Astrocyte of the hippocampus (primary cell): ENCODE measurements around the gene GRAMD4.

Source experiments
- DNase-seq: peaks from one replicate; pipeline ENCODE4 v3.0.0; 2011; ENCODE audit warnings: low read depth, low spot score

GRAMD4 gene

GRCh38 chr22:46583571-46583970 lies 36.6 kb upstream of the GRAMD4 start:
- DNase-seq = no peak

- DNase-seq = peak; percentile 86
Observed at GRCh38 chr22:46584081-46584921, 35.9 kb upstream of the GRAMD4 start.

- no peak for DNase-seq
Observed at GRCh38 chr22:46585340-46586122, 34.7 kb upstream of the GRAMD4 start.

GRCh38 chr22:46586123-46586519 lies 34.1 kb upstream of the GRAMD4 start:
- no peak for DNase-seq

- DNase-seq = no peak
Observed at GRCh38 chr22:46586531-46587011, 33.6 kb upstream of the GRAMD4 start.

- DNase-seq = no peak
Observed at GRCh38 chr22:46587061-46587460, 33.1 kb upstream of the GRAMD4 start.

- no peak for DNase-seq
Observed at GRCh38 chr22:46587492-46588278, 32.5 kb upstream of the GRAMD4 start.

GRCh38 chr22:46588279-46589140 lies 31.7 kb upstream of the GRAMD4 start:
- DNase-seq = no peak

GRCh38 chr22:46589141-46589748 lies 30.9 kb upstream of the GRAMD4 start:
- DNase-seq = no peak

GRCh38 chr22:46589871-46590271 lies 30.3 kb upstream of the GRAMD4 start:
- no peak for DNase-seq

- DNase-seq = no peak
Observed at GRCh38 chr22:46590334-46590733, 29.9 kb upstream of the GRAMD4 start.

GRCh38 chr22:46591930-46592329 lies 28.3 kb upstream of the GRAMD4 start:
- no peak for DNase-seq

GRCh38 chr22:46592390-46592872 lies 27.8 kb upstream of the GRAMD4 start:
- DNase-seq = peak; percentile 96

GRCh38 chr22:46593211-46593681 lies 26.9 kb upstream of the GRAMD4 start:
- peak; percentile 28 for DNase-seq

GRCh38 chr22:46593996-46594946 lies 25.9 kb upstream of the GRAMD4 start:
- DNase-seq = no peak

GRCh38 chr22:46594947-46595298 lies 25.3 kb upstream of the GRAMD4 start:
- no peak for DNase-seq

GRCh38 chr22:46595545-46595944 lies 24.6 kb upstream of the GRAMD4 start:
- no peak for DNase-seq

GRCh38 chr22:46596032-46596441 lies 24.1 kb upstream of the GRAMD4 start:
- DNase-seq = no peak

GRCh38 chr22:46596819-46597218 lies 23.4 kb upstream of the GRAMD4 start:
- no peak for DNase-seq
